ENCODE data around the gene SGCG.

GRCh38 chr13:23267571-23267970 is 86.8 kb downstream of the SGCG start:
- no peak for TF ChIP-seq EP300 (IDR thresholded peaks at IDR 0.05)
- no peak for TF ChIP-seq POLR2A (IDR thresholded peaks at IDR 0.05)
- no peak for TF ChIP-seq CTCF (IDR thresholded peaks at IDR 0.05)
- no peak for TF ChIP-seq POLR2AphosphoS5 (IDR thresholded peaks at IDR 0.05)

Measured in suprapubic skin (tissue), 4 donors.